Measurements from ENCODE around the gene STC2.
"Not testable (repeated sequence)": the region's sequence is repeated elsewhere in the genome, so short reads cannot be mapped to it uniquely, and the experiment has no call there.

The STC2 gene, protein sequence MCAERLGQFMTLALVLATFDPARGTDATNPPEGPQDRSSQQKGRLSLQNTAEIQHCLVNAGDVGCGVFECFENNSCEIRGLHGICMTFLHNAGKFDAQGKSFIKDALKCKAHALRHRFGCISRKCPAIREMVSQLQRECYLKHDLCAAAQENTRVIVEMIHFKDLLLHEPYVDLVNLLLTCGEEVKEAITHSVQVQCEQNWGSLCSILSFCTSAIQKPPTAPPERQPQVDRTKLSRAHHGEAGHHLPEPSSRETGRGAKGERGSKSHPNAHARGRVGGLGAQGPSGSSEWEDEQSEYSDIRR

DNA sequence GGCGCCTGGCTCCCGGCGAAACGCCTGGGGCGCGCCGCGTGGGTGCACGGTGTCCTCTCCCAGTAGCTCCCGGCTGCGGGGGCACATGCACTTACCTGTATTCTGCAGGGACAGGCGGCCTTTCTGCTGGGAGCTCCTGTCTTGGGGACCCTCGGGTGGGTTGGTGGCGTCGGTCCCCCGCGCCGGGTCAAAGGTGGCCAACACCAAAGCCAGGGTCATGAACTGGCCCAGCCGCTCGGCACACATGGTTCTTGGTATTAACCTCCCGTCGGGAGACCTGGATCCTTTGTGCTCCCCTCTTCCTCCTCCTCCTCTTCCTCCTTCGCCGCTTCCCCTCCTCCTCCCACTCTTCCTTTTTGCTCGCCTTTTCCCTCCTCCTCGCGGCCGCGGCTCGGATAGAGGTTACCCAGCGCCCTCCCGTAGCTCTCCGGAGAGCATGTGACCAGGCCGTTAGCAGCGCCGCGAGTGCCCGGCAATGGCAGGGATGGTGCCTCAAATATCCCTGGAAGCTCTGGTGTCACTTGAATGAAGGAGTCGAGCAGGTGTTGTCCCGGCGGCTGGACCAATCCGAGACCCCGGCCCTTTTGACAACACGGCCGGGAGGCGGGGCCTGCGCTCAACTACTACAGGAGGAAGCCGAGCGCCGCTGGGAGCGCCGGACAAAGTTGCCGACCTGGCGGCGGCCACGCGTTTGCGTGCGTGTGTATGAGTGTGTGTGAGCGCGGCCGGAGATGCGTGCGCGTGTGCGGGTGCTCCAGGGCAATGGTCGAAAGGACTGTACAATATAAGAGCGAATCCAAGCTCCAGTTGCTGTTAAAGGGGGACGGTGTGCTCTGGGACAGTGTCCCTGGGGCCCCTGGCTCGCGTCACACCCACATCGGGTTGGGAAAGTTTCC is at the start of gene STC2:
Gene STC2, minus strand, starts transcription at position 467 of the 896 bp plus-strand sequence. Its CDS starts 221 bp downstream, at position 246.
- DNase-seq (ENCODE audit: low read depth in 2 of 2), result peak in 1 of 2 donors; percentile 39

DNA sequence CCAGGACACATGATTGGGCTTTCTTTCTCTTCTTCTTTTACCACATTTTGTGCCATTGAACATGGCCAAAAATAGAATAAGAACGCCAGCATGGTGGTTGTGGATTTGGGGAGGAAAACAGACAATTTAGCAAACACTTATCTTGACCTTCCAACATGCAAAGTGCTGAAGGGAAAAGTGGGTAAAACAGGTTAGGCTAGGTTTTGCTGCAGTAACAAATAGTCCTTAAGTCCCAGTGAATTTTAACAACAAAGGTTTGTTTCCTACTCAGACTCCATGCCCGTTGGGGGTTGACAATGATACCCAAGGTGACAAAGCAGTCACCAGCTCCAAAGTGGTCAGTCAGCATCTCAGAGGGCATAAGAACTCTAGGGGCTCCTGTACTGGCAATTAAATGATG is 43.2 kb upstream of the STC2 start:
- no peak for DNase-seq (ENCODE audit: low read depth in 2 of 2)

- not testable (repeated sequence) for DNase-seq (ENCODE audit: low read depth in 2 of 2)
These were observed 35.2 kb upstream of the STC2 start for GRCh38 chr5:173363406-173363805.

DNA sequence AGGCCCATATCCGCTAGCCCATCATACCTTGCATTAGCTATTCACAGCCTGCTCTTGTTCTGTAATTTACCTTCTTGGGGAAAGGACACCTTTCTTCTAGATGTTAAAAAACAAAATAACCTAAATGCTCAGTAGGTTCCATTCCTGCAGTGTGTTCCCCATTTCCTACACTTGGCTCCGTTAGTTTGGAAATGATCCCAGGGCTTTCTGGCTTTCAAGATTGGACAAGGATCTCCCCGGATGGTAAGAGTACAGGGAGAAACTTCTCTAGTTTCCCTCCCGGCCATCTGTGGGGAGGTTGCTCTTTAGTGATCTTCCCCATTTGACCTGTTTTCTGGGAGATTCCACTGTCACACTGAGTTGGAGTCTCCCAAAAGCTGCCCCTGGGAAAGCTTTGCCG is 27.3 kb upstream of the STC2 start:
- no peak for DNase-seq (ENCODE audit: low read depth in 2 of 2)

- no peak for DNase-seq (ENCODE audit: low read depth in 2 of 2)
These were observed 26.4 kb upstream of the STC2 start for GRCh38 chr5:173354645-173355044.

DNA sequence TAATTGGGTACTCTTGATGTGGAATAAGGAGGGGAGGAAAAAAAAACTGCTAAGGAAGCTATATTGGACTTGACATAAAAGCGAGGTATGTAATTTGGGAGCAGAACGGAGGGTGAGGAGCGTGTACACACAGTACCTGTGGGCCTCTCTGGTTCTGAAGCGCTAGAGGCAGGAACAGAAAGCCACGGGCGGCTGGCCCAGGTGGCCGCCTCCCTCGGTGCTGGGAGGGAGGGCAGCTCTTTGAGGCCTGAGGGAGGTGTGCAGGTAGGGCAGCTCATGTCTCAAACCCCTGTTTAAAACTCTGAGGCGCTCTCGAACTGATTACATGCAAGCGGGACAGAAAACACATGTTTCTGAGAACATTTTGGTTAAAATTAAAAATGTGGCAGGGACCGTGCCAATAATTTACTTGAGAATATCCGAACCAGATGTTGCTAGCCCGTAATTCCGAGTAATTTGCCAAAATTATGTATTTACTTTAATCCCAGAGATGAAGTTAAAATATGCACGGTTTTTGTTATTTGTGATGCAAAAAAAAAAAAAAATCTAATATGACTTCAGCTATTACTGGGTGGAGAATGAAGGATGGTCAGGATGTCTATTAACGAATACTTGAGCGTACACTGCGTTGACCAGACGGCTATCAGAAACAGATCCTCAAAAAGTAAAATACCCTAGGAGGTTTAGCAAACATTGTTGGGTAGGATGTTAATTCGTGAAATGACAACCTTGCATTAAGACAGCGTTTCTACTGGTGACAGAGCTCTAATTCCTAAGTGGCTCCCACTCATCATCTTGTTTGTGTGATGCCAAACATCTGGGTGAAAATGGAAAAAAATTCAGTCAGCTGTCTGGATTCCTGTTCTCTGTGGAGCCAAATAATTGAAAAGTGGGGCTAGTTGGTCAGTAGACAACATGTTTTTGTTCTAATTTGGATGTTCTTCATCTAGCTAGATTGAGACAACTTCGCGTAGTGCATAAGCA is 24.4 kb upstream of the STC2 start:
- DNase-seq (ENCODE audit: low read depth in 2 of 2), result no peak

DNA sequence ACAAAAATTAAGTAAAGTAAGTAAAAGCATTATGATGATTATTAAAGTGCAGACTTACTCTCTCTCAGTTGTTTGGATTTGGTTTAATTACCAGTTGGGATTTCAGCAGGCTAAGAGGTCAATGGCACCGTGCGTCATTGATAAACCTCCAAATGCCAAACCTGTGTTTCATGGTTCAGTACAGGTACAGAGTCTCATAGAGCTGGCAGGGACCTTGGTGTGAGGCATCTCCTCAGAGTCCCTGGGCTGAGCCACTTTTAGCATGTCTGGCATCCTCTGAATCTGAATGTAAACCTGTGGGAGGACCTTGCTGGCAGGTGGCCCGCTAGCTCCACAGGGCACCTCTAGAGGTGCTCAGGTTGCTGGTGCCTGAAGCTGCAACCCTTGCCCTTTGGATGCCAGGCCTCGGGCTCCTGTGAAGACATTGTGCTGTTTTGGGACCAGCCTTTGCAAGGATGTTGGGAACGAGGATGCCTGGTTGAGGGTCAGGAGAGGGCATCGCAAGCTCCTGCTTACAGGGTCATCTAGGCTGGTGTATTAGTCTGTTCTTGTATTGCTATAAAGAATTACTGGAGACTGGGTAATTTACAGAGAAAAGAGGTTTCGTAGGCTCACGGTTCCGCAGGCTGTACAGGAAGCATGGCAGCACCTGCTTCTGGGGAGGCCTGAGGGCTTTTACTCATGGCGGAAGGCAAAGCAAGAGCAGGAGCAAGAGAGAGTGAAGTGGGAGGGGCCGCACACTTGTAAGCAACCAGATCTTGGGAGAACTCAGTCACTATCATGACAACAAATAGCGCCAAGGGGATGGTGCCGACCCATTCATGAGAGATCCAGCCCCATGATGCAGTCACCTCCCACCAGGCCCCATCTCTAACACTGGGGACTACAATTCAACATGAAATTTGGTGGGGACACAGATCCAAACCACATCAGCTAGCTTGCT is 14.9 kb upstream of the STC2 start:
- no peak for DNase-seq (ENCODE audit: low read depth in 2 of 2)

GRCh38 chr5:173341961-173342430 is 13.8 kb upstream of the STC2 start:
- no peak for DNase-seq (ENCODE audit: low read depth in 2 of 2)

- no peak for DNase-seq (ENCODE audit: low read depth in 2 of 2)
These were observed 12.8 kb upstream of the STC2 start for GRCh38 chr5:173340984-173341383.

DNA sequence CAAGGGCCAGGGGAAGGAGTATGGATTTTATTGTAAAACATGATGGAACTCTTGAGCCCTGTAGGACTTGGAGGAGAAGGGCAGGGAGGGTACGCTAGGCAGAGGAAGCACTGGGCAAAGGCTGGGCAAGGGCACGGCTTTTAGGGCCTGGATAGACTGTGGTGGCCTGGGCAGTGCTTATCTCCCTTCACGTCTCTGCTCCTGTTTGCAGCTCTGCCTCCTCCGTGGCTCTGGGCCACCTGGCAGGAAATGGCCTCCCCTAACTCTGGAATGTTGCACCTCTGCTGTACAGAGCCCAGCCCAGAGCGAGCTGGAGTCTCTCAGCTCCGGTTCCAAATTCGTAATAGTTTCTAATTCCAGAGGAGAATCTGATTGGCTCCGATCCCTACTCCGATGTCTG is 12.2 kb upstream of the STC2 start:
- no peak for DNase-seq (ENCODE audit: low read depth in 2 of 2)

- DNase-seq (ENCODE audit: low read depth in 2 of 2), result no peak
These were observed 11.1 kb upstream of the STC2 start for GRCh38 chr5:173339286-173339685.

DNA sequence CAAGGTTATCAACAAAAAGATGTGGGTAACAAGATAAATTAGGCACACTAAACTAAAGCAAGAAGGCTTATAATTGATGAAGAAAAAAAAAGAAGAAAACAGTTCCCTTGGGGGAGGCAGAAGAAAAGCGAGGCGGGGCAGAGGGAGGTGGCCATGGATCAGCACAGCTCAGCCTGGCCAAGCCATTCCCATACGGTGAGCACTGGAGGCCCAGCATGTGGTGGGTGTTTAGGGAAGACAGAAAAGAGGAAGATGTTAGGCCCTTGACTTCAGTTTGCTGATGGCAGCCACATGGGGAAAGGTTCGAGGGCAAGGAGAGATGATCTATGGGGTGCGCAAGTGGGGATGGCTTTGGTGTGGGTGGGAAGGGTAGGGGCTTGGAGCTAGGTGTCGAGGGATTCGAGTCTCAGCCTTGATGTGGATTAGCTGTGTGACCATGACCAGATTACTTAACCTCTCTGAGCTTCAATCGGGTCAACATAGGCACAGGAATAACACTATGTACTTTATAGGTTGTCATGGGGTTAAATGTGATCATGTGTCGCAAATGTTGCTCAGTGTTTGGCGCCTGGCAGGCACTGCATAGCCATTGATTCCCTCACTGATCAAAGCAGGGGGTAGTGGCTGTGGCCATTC is 10.3 kb upstream of the STC2 start:
- DNase-seq (ENCODE audit: low read depth in 2 of 2), result no peak

DNA sequence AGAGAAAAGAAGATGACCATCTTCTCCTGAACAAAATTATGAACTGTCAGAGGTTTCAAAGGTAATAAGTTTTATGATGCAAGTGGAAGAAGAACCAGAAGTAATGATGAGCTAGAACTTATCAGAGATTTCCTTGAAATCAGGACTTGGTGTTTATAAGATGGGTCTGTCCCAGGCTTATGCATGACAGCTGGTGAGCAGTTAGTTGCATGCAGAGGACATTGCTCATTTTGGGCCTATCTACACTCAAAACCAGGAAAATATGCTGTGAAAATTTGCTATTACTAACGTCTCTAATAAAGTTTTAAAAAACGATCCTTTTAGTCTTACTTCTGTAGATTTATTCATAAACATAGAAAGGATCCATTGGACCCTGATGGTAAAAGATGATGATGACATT is 6.6 kb upstream of the STC2 start:
- DNase-seq (ENCODE audit: low read depth in 2 of 2), result no peak

GRCh38 chr5:173333925-173334661 is 5.9 kb upstream of the STC2 start:
- DNase-seq (ENCODE audit: low read depth in 2 of 2), result no peak

GRCh38 chr5:173331956-173332479 is 3.8 kb upstream of the STC2 start:
- DNase-seq (ENCODE audit: low read depth in 2 of 2), result peak; percentile 57 to 75

DNA sequence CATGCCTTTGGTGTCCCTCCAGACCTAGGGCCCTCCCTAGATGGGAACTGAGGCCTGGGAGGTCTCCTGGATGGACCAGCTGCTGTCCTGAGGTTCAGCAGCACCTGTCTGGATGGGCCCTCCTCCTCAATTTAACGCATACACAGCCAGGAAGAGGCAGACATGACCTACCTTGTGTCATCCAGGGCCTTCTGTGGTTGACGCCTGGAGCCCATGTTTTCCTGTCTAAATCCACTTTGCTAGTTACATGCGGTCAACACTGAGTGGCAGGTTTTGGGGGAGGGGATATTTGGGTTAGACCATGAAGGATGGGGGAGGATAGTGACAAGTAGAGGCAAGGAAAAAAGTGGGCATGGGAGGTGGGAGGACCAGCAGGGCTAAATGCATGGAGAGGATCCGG is 3.1 kb upstream of the STC2 start:
- no peak for DNase-seq (ENCODE audit: low read depth in 2 of 2)

DNA sequence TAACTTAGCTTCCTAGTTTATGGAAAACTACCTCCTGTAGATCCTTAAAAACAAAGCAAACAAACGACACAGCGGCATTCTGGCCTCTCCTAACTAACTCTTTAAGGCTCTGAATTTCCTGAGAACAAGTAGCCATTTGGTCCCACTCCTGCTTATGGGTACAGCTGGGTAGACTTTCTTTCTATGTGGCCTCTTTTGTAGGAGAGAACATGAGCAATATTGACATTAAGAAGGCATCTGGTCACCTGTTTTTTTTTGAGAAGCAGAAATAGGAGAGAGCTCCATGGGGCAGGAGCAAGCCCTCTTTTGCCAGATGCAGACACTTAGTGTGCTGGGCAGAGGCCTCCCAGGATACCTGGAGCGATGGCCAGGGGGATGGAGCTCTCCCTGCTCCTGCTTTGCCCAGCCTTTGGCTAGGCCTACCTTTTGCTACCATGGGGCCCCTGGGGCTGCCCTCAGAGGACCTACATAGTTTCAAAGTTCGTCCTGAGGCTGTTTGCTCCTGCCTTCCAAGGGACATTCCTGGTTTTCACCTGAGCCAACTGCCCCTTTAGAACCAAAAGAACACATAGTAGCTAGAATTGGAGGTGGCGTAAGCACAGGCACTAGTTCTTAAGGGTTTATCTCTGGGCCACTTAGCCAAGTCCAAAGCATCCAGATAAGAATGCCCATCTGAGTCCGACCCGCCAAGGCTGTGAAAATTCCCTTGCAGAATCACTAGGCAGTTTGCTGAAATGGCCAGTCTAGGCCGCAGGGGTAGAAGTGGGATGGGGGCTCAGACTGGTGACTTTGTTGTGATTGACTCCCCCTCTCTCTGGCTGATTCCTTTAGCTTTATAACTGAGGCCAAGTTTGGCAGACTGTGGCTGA is 2.4 kb upstream of the STC2 start:
- DNase-seq (ENCODE audit: low read depth in 2 of 2), result no peak
